Lower lobe of right lung (tissue), 2 donors: Measurements from ENCODE around the gene RIMS1. TPM values are rescaled to one million over a fixed set of nuclear protein-coding genes. Genes with fewer than 3 reads are reported as not detected.

Source experiments
- ATAC-seq, 2 donors: fragments of 200-7000 bp; cut with Tn5 transposase; one replicate each; pipeline ENCODE4 v1.9.1; 2020 to 2022; ENCODE audit warnings: mild to moderate bottlenecking in 2 of 2, moderate library complexity in 2 of 2
- DNase-seq: peaks from one replicate; pipeline ENCODE4 v3.0.0-alpha.2; 2020
- H3K27ac ChIP-seq: fragments of 200-600 bp; one replicate; pipeline ENCODE4 v1.8.0; 2022
- H3K27me3 ChIP-seq: fragments of 200-600 bp; one replicate; pipeline ENCODE4 v1.8.0; 2022; ENCODE audit warnings: low read depth
- H3K36me3 ChIP-seq: fragments of 200-600 bp; one replicate; pipeline ENCODE4 v1.8.0; 2022; ENCODE audit warnings: mild to moderate bottlenecking
- H3K4me1 ChIP-seq: fragments of 200-600 bp; one replicate; pipeline ENCODE4 v1.8.0; 2022
- H3K4me3 ChIP-seq: fragments of 200-600 bp; one replicate; pipeline ENCODE4 v1.8.0; 2022; ENCODE audit warnings: mild to moderate bottlenecking
- H3K9me3 ChIP-seq: fragments of 200-600 bp; one replicate; pipeline ENCODE4 v1.8.0; 2022
- CTCF ChIP-seq: fragments of 200-600 bp; IDR thresholded peaks from one replicate; pipeline ENCODE4 v1.8.0; 2022; ENCODE audit warnings: antibody characterized with exemption, mild to moderate bottlenecking
- intact Hi-C: fragments of 100-400 bp; cut with DNase I; formaldehyde crosslinking; loops from one replicate; pipeline ENCODE4 v1.11.0; 2022
- total RNA-seq: library from RNA; stranded (reverse); fragmentation: NEBNext Ultra II Directional; extraction: Animal tissue kit (Norgen Biotek cat#: 25700); gene quantifications from one replicate; pipeline ENCODE4 v1.2.1, GENCODE V29; 2021
- donor health status: DM: no; HTN: yes; CAD: no; lungs with severe emphysema.

RIMS1 gene
- total RNA-seq, 1 donor from 2014 or later = 3.8 TPM

DNA sequence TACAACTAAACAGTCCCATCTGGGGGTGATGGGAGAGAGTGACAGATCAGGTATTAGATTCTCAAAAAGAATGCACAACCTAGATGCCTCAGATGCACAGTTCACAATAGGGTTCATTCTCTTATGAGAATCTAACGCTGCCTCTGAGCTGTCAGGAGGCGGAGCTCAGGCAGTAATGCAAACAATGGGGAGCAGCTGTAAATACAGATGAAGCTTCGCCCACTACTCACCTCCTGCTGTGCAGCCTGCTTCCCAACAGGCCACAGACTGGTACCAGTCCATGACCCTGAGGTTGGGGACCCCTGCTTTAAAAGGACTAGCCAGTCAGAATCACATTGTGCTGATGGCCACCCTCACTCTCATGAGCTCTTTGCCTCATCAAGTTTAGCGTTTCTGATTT, 488.5 kb downstream of the RIMS1 start:
- H3K36me3 ChIP-seq = no peaks in the 10 kb centered on the region
- no peak for ATAC-seq

DNA sequence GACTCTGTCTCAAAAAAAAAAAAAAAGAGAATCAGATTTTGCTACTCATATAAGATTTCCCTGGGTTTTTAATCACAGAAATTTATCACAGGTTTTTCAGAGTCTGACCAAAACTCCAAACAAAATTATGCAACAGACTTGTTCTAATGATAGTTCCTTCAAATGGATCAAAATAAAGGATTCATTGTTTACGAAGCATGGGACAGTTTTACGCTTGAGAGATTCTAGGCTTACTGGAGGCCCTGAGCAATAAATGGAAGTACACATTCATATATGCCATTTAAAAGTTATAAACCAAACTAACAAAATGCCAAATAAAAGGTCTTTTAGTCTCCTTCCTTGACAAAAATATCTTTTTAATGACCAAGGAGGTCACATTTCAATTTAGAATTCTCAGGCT, 490.4 kb downstream of the RIMS1 start:
- TF ChIP-seq CTCF = no peak
- H3K36me3 ChIP-seq = no peaks in the 10 kb centered on the region
- no peaks in the 10 kb centered on the region for H3K27me3 ChIP-seq
- H3K4me3 ChIP-seq = no peak overlapping the region
- DNase-seq (no peak), ATAC-seq (no peak)
- H3K27ac ChIP-seq = no peak overlapping the region
- intact Hi-C loops = no loop called here
- H3K9me3 ChIP-seq = no peaks in the 10 kb centered on the region
- H3K4me1 ChIP-seq = no peaks in the 10 kb centered on the region

More for the DNA sequence above, 488.5 kb downstream of the RIMS1 start:
- H3K9me3 ChIP-seq = no peaks in the 10 kb centered on the region
- H3K4me1 ChIP-seq = no peaks in the 10 kb centered on the region
- intact Hi-C loops = no loop called here
- no peak overlapping the region for H3K27ac ChIP-seq
- no peak for TF ChIP-seq CTCF
- H3K4me3 ChIP-seq = no peak overlapping the region
- DNase-seq = no peak
- H3K27me3 ChIP-seq = no peaks in the 10 kb centered on the region

DNA sequence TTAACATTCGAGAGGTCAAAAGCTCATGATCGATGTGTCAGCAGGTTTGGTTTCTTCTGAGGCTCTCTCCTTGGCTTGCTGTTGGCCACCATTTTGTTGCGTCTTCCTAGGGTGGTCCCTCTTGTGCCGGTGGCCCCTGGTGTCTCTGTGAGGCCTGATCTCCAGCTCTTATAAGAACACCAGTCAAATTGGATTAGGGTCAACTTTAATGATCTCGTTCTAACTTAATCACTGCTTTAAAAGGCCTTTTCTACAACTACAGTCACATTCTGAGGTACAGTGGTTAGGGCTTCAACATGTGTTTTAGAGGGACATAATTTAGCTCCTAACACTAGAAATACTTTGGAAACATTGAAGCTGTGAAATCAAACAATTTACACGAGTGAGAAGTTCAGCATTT, 494.7 kb downstream of the RIMS1 start:
- Histone ChIP-seq H3K4me1 (no peaks in the 10 kb centered on the region), H3K27ac (no peak overlapping the region), H3K27me3 (no peaks in the 10 kb centered on the region), H3K4me3 (no peak overlapping the region), H3K9me3 (no peaks in the 10 kb centered on the region), H3K36me3 (no peaks in the 10 kb centered on the region)
- intact Hi-C loops = no loop called here
- ATAC-seq (no peak), DNase-seq (no peak)
- TF ChIP-seq CTCF = no peak

GRCh38 chr6:72382602-72383529, 496.5 kb downstream of the RIMS1 start:
- DNase-seq = no peak
- H3K4me1 ChIP-seq = no peaks in the 10 kb centered on the region
- no peaks in the 10 kb centered on the region for H3K9me3 ChIP-seq
- intact Hi-C loops = no loop called here
- H3K27me3 ChIP-seq = no peaks in the 10 kb centered on the region
- no peak overlapping the region for H3K27ac ChIP-seq
- no peak for TF ChIP-seq CTCF
- no peak overlapping the region for H3K4me3 ChIP-seq
- ATAC-seq = no peak
- no peaks in the 10 kb centered on the region for H3K36me3 ChIP-seq

GRCh38 chr6:72386324-72386723, 500.0 kb downstream of the RIMS1 start:
- no peak for DNase-seq
- no peak for ATAC-seq
- Histone ChIP-seq H3K27me3 (no peaks in the 10 kb centered on the region), H3K36me3 (no peaks in the 10 kb centered on the region), H3K4me3 (no peak overlapping the region), H3K27ac (no peak overlapping the region), H3K4me1 (no peaks in the 10 kb centered on the region), H3K9me3 (no peaks in the 10 kb centered on the region)
- no peak for TF ChIP-seq CTCF
- intact Hi-C loops = no loop called here
